Measurements from ENCODE around the gene CATSPER1. TPM values are rescaled to one million over a fixed set of nuclear protein-coding genes. Genes with fewer than 3 reads are reported as not detected.

The CATSPER1 gene
- total and polyA plus RNA-seq, 2 of the 8 experiments (the other 6 are each of a cell fraction or from before 2014, with no cell fraction given) = not detected

- Histone ChIP-seq H4K20me1 (replicated peaks in 1 of 2; ENCODE audit: control insufficient read depth in 1 of 2, insufficient read depth in 2 of 2, low read length in 2 of 2) (peaks cover 2 to 4% of the 10 kb centered on the region in 2 experiments), H3K23ac (ENCODE audit: insufficient read length) (no peak overlapping the region), H2BK5ac (ENCODE audit: low read depth, low read length) (no peak overlapping the region), H2AFZ (ENCODE audit: low read length) (no peak overlapping the region), H2BK120ac (replicated peaks; ENCODE audit: low read depth, low read length) (no peak overlapping the region), H3K23me2 (ENCODE audit: low read depth, low read length) (no peaks in the 10 kb centered on the region; the same call in 1 of the 2 replicates), H3K27me3 (replicated peaks in 1 of 4; ENCODE audit: control insufficient read depth in 3 of 4, extremely low read depth in 1 of 4, insufficient read depth in 3 of 4, low read length in 3 of 4) (no peaks in the 10 kb centered on the region), H2BK12ac (ENCODE audit: low read depth, low read length) (no peak overlapping the region), H3K36me3 (ENCODE audit: control insufficient read depth in 2 of 4, insufficient read depth in 4 of 4, low read length in 3 of 4) (peaks cover under 1 to 7% (median 2%) of the 10 kb centered on the region in 4 experiments; a peak in 4 of 8 replicates), H3K4me3 (ENCODE audit: extremely low read depth in 1 of 4, insufficient read depth in 2 of 4, low read depth in 3 of 4, low read length in 4 of 4) (no peak overlapping the region), H3K4ac (replicated peaks; ENCODE audit: insufficient read length, low read depth, low read length) (no peak overlapping the region), H2BK20ac (ENCODE audit: low read length) (no peak overlapping the region), H3K27ac (ENCODE audit: low read depth, low read length) (no peak overlapping the region), H3K4me2 (ENCODE audit: insufficient read depth in 1 of 2, low read depth in 2 of 2, low read length in 2 of 2) (no peak overlapping the region), H2AK5ac (ENCODE audit: low read depth, low read length) (no peak overlapping the region), H3K79me1 (ENCODE audit: low read depth, low read length) (no peaks in the 10 kb centered on the region), H4K5ac (ENCODE audit: insufficient read length, low read depth, low read length) (no peak overlapping the region), H3K18ac (ENCODE audit: extremely low read depth, low read length) (no peak overlapping the region), H2BK15ac (ENCODE audit: low read length) (no peak overlapping the region), H4K8ac (ENCODE audit: extremely low read depth, insufficient read depth, low read length) (no peak overlapping the region), H4K91ac (replicated peaks; ENCODE audit: insufficient read length, low read length) (no peak overlapping the region), H3K79me2 (ENCODE audit: control insufficient read depth in 1 of 2, insufficient read depth in 2 of 2, low read length in 2 of 2) (peaks cover 0 to 13% of the 10 kb centered on the region in 2 experiments; a peak in 2 of 4 replicates), H3K14ac (ENCODE audit: insufficient read length) (no peak overlapping the region), H3K4me1 (replicated peaks in 1 of 4; ENCODE audit: control insufficient read depth in 3 of 4, insufficient read depth in 4 of 4, low read length in 3 of 4) (peaks cover 5 to 13% (median 8%) of the 10 kb centered on the region in 4 experiments; a peak in 6 of 7 replicates), H3K56ac (replicated peaks; ENCODE audit: insufficient read length, low read depth, low read length) (no peak overlapping the region), H3K9me3 (ENCODE audit: insufficient read depth in 2 of 2, low read depth in 1 of 2, low read length in 1 of 2) (no peaks in the 10 kb centered on the region), H3K9ac (replicated peaks in 1 of 4; ENCODE audit: extremely low read depth in 1 of 4, low read depth in 3 of 4, low read length in 3 of 4) (no peak overlapping the region)
- FAIRE-seq = no peak
- WGBS, 2 experiments (ENCODE audit: extremely low coverage in 1 of 2, insufficient coverage in 1 of 2, insufficient read length in 1 of 2, insufficient replicate concordance in 2 of 2, low coverage in 1 of 2, low lambda C conversion rate in 2 of 2, missing lambda C conversion rate in 1 of 2) = 86% methylated on average over 1 of the region's 1 CpG; no CpG with 5 or more reads in 1 of the 2 experiments
- no peak for DNase-seq (ENCODE audit: low read depth in 1 of 2, low spot score in 2 of 2)
- CTCF ChIA-PET (ENCODE audit: partially characterized antibody) = interaction anchor here (1.1 kb wide), 1 partner anchor 111 kb away, joined by 5 read pairs; no protein-coding TSS in a partner anchor
- TF ChIP-seq JUND (IDR thresholded peaks at IDR 0.05; ENCODE audit: low read length) (no peak), RAD21 (IDR thresholded peaks at IDR 0.05 in 1 of 2, conservative IDR thresholded peaks at IDR 0.05 in 1 of 2; ENCODE audit: low read depth in 2 of 2, low read length in 2 of 2) (no peak), CHD2 (IDR thresholded peaks at IDR 0.05; ENCODE audit: low read length) (no peak), RBBP5 (IDR thresholded peaks at IDR 0.05; ENCODE audit: borderline replicate concordance, low read depth, low read length) (no peak), BRCA1 (IDR thresholded peaks at IDR 0.05; ENCODE audit: low read depth, low read length) (no peak), SIN3A (conservative IDR thresholded peaks at IDR 0.05 in 1 of 2, IDR thresholded peaks at IDR 0.05 in 1 of 2; ENCODE audit: low read depth in 1 of 2, low read length in 2 of 2) (no peak)
- POLR2A ChIA-PET (ENCODE audit: partially characterized antibody) = no interaction called here
Measured at GRCh38 chr11:66073669-66074068, 47.4 kb upstream of the CATSPER1 start.
